ENCODE measurements around the gene MEF2C.

DNA sequence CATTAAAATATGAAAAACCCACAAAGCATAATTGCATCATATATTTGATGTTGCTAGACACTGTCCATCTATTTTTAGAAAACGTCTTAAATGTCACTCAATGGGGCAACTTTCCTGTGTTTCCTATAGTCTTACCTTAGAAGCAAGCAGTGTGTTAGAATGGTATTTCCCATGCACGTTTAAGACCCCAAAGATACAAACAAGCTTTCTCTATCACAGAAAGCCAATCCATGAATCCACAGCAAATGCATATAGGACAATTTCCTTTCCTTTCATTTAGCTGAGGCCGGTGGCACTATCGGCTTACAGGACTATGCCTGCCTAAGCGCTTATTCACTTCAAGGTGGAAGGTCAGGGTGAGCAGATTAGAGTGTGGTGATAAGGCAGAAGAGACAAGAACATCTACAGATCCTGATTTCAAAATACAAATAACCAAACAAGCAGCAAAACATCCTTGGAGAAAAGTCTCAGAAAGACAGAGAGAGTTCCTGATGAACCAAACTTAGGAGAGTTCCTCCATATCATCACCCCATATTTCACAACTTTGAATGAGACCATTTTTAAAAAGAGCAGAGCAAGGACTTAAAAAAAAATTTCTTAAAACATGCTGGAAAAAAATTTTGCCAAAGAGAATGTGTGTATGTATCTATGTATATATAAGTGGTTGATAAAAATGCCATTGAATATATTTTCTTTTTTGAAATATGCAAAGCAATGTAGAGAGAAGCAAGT lies 57.2 kb downstream of the MEF2C start:
- TF ChIP-seq POLR2A (IDR thresholded peaks at IDR 0.05), result no peak
- TF ChIP-seq, protein P1, sequence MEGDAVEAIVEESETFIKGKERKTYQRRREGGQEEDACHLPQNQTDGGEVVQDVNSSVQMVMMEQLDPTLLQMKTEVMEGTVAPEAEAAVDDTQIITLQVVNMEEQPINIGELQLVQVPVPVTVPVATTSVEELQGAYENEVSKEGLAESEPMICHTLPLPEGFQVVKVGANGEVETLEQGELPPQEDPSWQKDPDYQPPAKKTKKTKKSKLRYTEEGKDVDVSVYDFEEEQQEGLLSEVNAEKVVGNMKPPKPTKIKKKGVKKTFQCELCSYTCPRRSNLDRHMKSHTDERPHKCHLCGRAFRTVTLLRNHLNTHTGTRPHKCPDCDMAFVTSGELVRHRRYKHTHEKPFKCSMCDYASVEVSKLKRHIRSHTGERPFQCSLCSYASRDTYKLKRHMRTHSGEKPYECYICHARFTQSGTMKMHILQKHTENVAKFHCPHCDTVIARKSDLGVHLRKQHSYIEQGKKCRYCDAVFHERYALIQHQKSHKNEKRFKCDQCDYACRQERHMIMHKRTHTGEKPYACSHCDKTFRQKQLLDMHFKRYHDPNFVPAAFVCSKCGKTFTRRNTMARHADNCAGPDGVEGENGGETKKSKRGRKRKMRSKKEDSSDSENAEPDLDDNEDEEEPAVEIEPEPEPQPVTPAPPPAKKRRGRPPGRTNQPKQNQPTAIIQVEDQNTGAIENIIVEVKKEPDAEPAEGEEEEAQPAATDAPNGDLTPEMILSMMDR (IDR thresholded peaks at IDR 0.05), result no peak
